ENCODE results near the gene AGBL2.
"Not testable (repeated sequence)": the region's sequence is repeated elsewhere in the genome, so short reads cannot be mapped to it uniquely, and the experiment has no call there.

AGBL2 gene

GRCh38 chr11:47750725-47751124 lies 35.6 kb upstream of the AGBL2 start:
- no peak overlapping the region for H3K4me2 ChIP-seq (ENCODE audit: low read depth, low read length, poor library complexity, severe bottlenecking)
- H4K20me1 ChIP-seq (ENCODE audit: insufficient read depth, low read length, poor library complexity, severe bottlenecking) = peaks cover 2% of the 10 kb centered on the region
- H3K79me2 ChIP-seq (ENCODE audit: insufficient read depth, low read length) = peaks cover 26% of the 10 kb centered on the region
- H2AFZ ChIP-seq (ENCODE audit: low read length) = no peak overlapping the region
- H3K36me3 ChIP-seq (ENCODE audit: insufficient read depth, low read length) = peaks cover 77% of the 10 kb centered on the region
- H3K27me3 ChIP-seq (ENCODE audit: insufficient read depth, low read length, poor library complexity, severe bottlenecking) = no peaks in the 10 kb centered on the region
- 0 out of 2 replicates have a peak, but pooled peaks cover 2% of the 10 kb centered on the region for H3F3A ChIP-seq (ENCODE audit: low read depth)
- no peak overlapping the region for H3K4me3 ChIP-seq (ENCODE audit: low read length, poor library complexity, severe bottlenecking)
- H3K9ac ChIP-seq (ENCODE audit: low read depth, low read length, poor library complexity, severe bottlenecking) = no peak overlapping the region
- no peaks in the 10 kb centered on the region for H3K9me2 ChIP-seq (replicated peaks; ENCODE audit: low read depth, low read length)
- no peaks in the 10 kb centered on the region for H3K9me3 ChIP-seq (ENCODE audit: insufficient read depth, low read depth, low read length)
- no peak for TF ChIP-seq EZH2phosphoT487 (IDR thresholded peaks at IDR 0.05; ENCODE audit: borderline replicate concordance)
- no peak for TF ChIP-seq CTCF (conservative IDR thresholded peaks at IDR 0.05; ENCODE audit: low read length)
- no peaks in the 10 kb centered on the region for H3K4me1 ChIP-seq (ENCODE audit: insufficient read depth, low read length, poor library complexity, severe bottlenecking)

GRCh38 chr11:47742494-47742893 lies 27.3 kb upstream of the AGBL2 start:
- H3K4me2 ChIP-seq (ENCODE audit: low read depth, low read length, poor library complexity, severe bottlenecking); H3K9ac ChIP-seq (ENCODE audit: low read depth, low read length, poor library complexity, severe bottlenecking); H3K79me2 ChIP-seq (ENCODE audit: insufficient read depth, low read length); H3K4me3 ChIP-seq (ENCODE audit: low read length, poor library complexity, severe bottlenecking); H3K4me1 ChIP-seq (ENCODE audit: insufficient read depth, low read length, poor library complexity, severe bottlenecking); H4K20me1 ChIP-seq (ENCODE audit: insufficient read depth, low read length, poor library complexity, severe bottlenecking); H3K9me2 ChIP-seq (replicated peaks; ENCODE audit: low read depth, low read length); H3K27me3 ChIP-seq (ENCODE audit: insufficient read depth, low read length, poor library complexity, severe bottlenecking); H2AFZ ChIP-seq (ENCODE audit: low read length); H3F3A ChIP-seq (ENCODE audit: low read depth); H3K9me3 ChIP-seq (ENCODE audit: insufficient read depth, low read depth, low read length): not testable (repeated sequence)
- H3K36me3 ChIP-seq (ENCODE audit: insufficient read depth, low read length) = peaks cover 89% of the 10 kb centered on the region; the same call in 1 of the 2 replicates

GRCh38 chr11:47737817-47738216 lies 22.6 kb upstream of the AGBL2 start:
- not testable (repeated sequence) for H3K9ac ChIP-seq (ENCODE audit: low read depth, low read length, poor library complexity, severe bottlenecking); H3K27me3 ChIP-seq (ENCODE audit: insufficient read depth, low read length, poor library complexity, severe bottlenecking); H3K4me2 ChIP-seq (ENCODE audit: low read depth, low read length, poor library complexity, severe bottlenecking); H3K79me2 ChIP-seq (ENCODE audit: insufficient read depth, low read length); H3K9me3 ChIP-seq (ENCODE audit: insufficient read depth, low read depth, low read length); H3F3A ChIP-seq (ENCODE audit: low read depth); H3K9me2 ChIP-seq (replicated peaks; ENCODE audit: low read depth, low read length); H4K20me1 ChIP-seq (ENCODE audit: insufficient read depth, low read length, poor library complexity, severe bottlenecking); H3K4me1 ChIP-seq (ENCODE audit: insufficient read depth, low read length, poor library complexity, severe bottlenecking); H3K4me3 ChIP-seq (ENCODE audit: low read length, poor library complexity, severe bottlenecking); H2AFZ ChIP-seq (ENCODE audit: low read length)
- H3K36me3 ChIP-seq (ENCODE audit: insufficient read depth, low read length) = peaks cover 79% of the 10 kb centered on the region

GRCh38 chr11:47732271-47732670 lies 17.1 kb upstream of the AGBL2 start:
- no peaks in the 10 kb centered on the region for H3K27me3 ChIP-seq (ENCODE audit: insufficient read depth, low read length, poor library complexity, severe bottlenecking)
- no peaks in the 10 kb centered on the region for H3K9me3 ChIP-seq (ENCODE audit: insufficient read depth, low read depth, low read length)
- H2AFZ ChIP-seq (ENCODE audit: low read length) = no peak overlapping the region
- H3K4me1 ChIP-seq (ENCODE audit: insufficient read depth, low read length, poor library complexity, severe bottlenecking) = no peaks in the 10 kb centered on the region
- H3K4me2 ChIP-seq (ENCODE audit: low read depth, low read length, poor library complexity, severe bottlenecking) = no peak overlapping the region
- H3K9me2 ChIP-seq (replicated peaks; ENCODE audit: low read depth, low read length) = no peaks in the 10 kb centered on the region
- H3K79me2 ChIP-seq (ENCODE audit: insufficient read depth, low read length) = no peaks in the 10 kb centered on the region
- TF ChIP-seq EZH2phosphoT487 (IDR thresholded peaks at IDR 0.05; ENCODE audit: borderline replicate concordance) (no peak), CTCF (conservative IDR thresholded peaks at IDR 0.05; ENCODE audit: low read length) (no peak)
- H3K36me3 ChIP-seq (ENCODE audit: insufficient read depth, low read length) = peaks cover 91% of the 10 kb centered on the region
- H3K4me3 ChIP-seq (ENCODE audit: low read length, poor library complexity, severe bottlenecking) = no peak overlapping the region
- no peaks in the 10 kb centered on the region for H4K20me1 ChIP-seq (ENCODE audit: insufficient read depth, low read length, poor library complexity, severe bottlenecking)
- no peak overlapping the region for H3K9ac ChIP-seq (ENCODE audit: low read depth, low read length, poor library complexity, severe bottlenecking)
- H3F3A ChIP-seq (ENCODE audit: low read depth) = no peaks in the 10 kb centered on the region
